IMR-90 (cell line): Measurements from ENCODE around the gene SPRR2G.

Experiments
- MXI1 ChIP-seq: IDR thresholded peaks from 2 replicates; pipeline ENCODE4 v1.6.1; 2012; ENCODE audit warnings: low read depth, mild to moderate bottlenecking, low read length, moderate library complexity, borderline replicate concordance
- POLR2A ChIP-seq: IDR thresholded peaks from 2 replicates; pipeline ENCODE4 v1.6.1; 2012; ENCODE audit warnings: mild to moderate bottlenecking, low read depth, low read length
- RCOR1 ChIP-seq: IDR thresholded peaks from 2 replicates; pipeline ENCODE4 v1.6.1; 2012; ENCODE audit warnings: mild to moderate bottlenecking, low read length, improper control_type of control experiment; ENCODE audit not compliant: insufficient replicate concordance
- RFX5 ChIP-seq: IDR thresholded peaks from 2 replicates; pipeline ENCODE4 v1.8.0; 2012; ENCODE audit warnings: low read depth, mild to moderate bottlenecking, low read length, moderate library complexity
- USF2 ChIP-seq: fragments of 150-350 bp; IDR thresholded peaks from 2 replicates; pipeline ENCODE4 v1.6.1; 2017; ENCODE audit warnings: mild to moderate bottlenecking, antibody characterized with exemption, low read length, low read depth
- TF ChIP-seq, protein P1 (sequence below): conservative IDR thresholded peaks from 2 replicates; pipeline ENCODE4 v1.5.1; 2012; ENCODE audit warnings: mild to moderate bottlenecking, low read depth, low read length, improper control_type of control experiment

GRCh38 chr1:153140484-153140883 lies 10.2 kb downstream of the SPRR2G start:
- TF ChIP-seq RFX5 (no peak), USF2 (no peak), MXI1 (no peak), RCOR1 (no peak), POLR2A (no peak)
- TF ChIP-seq, protein P1, sequence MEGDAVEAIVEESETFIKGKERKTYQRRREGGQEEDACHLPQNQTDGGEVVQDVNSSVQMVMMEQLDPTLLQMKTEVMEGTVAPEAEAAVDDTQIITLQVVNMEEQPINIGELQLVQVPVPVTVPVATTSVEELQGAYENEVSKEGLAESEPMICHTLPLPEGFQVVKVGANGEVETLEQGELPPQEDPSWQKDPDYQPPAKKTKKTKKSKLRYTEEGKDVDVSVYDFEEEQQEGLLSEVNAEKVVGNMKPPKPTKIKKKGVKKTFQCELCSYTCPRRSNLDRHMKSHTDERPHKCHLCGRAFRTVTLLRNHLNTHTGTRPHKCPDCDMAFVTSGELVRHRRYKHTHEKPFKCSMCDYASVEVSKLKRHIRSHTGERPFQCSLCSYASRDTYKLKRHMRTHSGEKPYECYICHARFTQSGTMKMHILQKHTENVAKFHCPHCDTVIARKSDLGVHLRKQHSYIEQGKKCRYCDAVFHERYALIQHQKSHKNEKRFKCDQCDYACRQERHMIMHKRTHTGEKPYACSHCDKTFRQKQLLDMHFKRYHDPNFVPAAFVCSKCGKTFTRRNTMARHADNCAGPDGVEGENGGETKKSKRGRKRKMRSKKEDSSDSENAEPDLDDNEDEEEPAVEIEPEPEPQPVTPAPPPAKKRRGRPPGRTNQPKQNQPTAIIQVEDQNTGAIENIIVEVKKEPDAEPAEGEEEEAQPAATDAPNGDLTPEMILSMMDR, result no peak
